ENCODE results near the gene COX4I1. TPM values are rescaled to one million over a fixed set of nuclear protein-coding genes. Genes with fewer than 3 reads are reported as not detected.

The COX4I1 gene
- total RNA-seq, 2 donors from 2014 or later = 220 to 234 TPM

- H3K4me3 ChIP-seq = no peak overlapping the region
- no peaks in the 10 kb centered on the region for H3K9me3 ChIP-seq
- H3K27ac ChIP-seq = no peak overlapping the region
- no peak for TF ChIP-seq CTCF (IDR thresholded peaks at IDR 0.05)
- no peaks in the 10 kb centered on the region for H3K36me3 ChIP-seq
- no peaks in the 10 kb centered on the region for H3K27me3 ChIP-seq (replicated peaks; ENCODE audit: insufficient read depth)
- no peaks in the 10 kb centered on the region for H3K4me1 ChIP-seq (ENCODE audit: control insufficient read depth in 1 of 2, low read depth in 2 of 2)
- ATAC-seq (ENCODE audit: insufficient number of reproducible peaks, low FRiP score, low read depth) (no peak), DNase-seq (ENCODE audit: low spot score) (no peak)
Observed at GRCh38 chr16:85845266-85845665, 45.8 kb downstream of the COX4I1 start.

GRCh38 chr16:85846461-85846860 lies 47.0 kb downstream of the COX4I1 start:
- Histone ChIP-seq H3K36me3 (no peaks in the 10 kb centered on the region), H3K9me3 (no peaks in the 10 kb centered on the region), H3K27ac (no peak overlapping the region), H3K4me1 (ENCODE audit: control insufficient read depth in 1 of 2, low read depth in 2 of 2) (no peaks in the 10 kb centered on the region), H3K27me3 (replicated peaks; ENCODE audit: insufficient read depth) (no peaks in the 10 kb centered on the region), H3K4me3 (no peak overlapping the region)
- DNase-seq (ENCODE audit: low spot score) (no peak), ATAC-seq (ENCODE audit: insufficient number of reproducible peaks, low FRiP score, low read depth) (no peak)
- TF ChIP-seq CTCF (IDR thresholded peaks at IDR 0.05) = no peak

- ATAC-seq (ENCODE audit: insufficient number of reproducible peaks, low FRiP score, low read depth) = no peak
- TF ChIP-seq CTCF (IDR thresholded peaks at IDR 0.05) = no peak
- no peak overlapping the region for H3K27ac ChIP-seq
Observed at GRCh38 chr16:85847036-85847435, 47.5 kb downstream of the COX4I1 start.

GRCh38 chr16:85847681-85848601 lies 48.4 kb downstream of the COX4I1 start:
- DNase-seq (ENCODE audit: low spot score) = no peak
- Histone ChIP-seq H3K4me1 (ENCODE audit: control insufficient read depth in 1 of 2, low read depth in 2 of 2) (no peaks in the 10 kb centered on the region), H3K27me3 (replicated peaks; ENCODE audit: insufficient read depth) (no peaks in the 10 kb centered on the region), H3K4me3 (no peak overlapping the region), H3K9me3 (no peaks in the 10 kb centered on the region), H3K27ac (no peak overlapping the region), H3K36me3 (no peaks in the 10 kb centered on the region)
- ATAC-seq (ENCODE audit: insufficient number of reproducible peaks, low FRiP score, low read depth) = no peak
- TF ChIP-seq CTCF (IDR thresholded peaks at IDR 0.05) = no peak

More at GRCh38 chr16:85847036-85847435, 47.5 kb downstream of the COX4I1 start:
- no peaks in the 10 kb centered on the region for H3K9me3 ChIP-seq
- no peaks in the 10 kb centered on the region for H3K36me3 ChIP-seq
- no peak overlapping the region for H3K4me3 ChIP-seq
- DNase-seq (ENCODE audit: low spot score) = no peak
- no peaks in the 10 kb centered on the region for H3K27me3 ChIP-seq (replicated peaks; ENCODE audit: insufficient read depth)
- H3K4me1 ChIP-seq (ENCODE audit: control insufficient read depth in 1 of 2, low read depth in 2 of 2) = no peaks in the 10 kb centered on the region

GRCh38 chr16:85848986-85849385 lies 49.5 kb downstream of the COX4I1 start:
- DNase-seq (ENCODE audit: low spot score) (no peak), ATAC-seq (ENCODE audit: insufficient number of reproducible peaks, low FRiP score, low read depth) (no peak)
- Histone ChIP-seq H3K27me3 (replicated peaks; ENCODE audit: insufficient read depth) (no peaks in the 10 kb centered on the region), H3K4me1 (ENCODE audit: control insufficient read depth in 1 of 2, low read depth in 2 of 2) (no peaks in the 10 kb centered on the region), H3K27ac (no peak overlapping the region), H3K9me3 (no peaks in the 10 kb centered on the region), H3K36me3 (no peaks in the 10 kb centered on the region), H3K4me3 (no peak overlapping the region)
- no peak for TF ChIP-seq CTCF (IDR thresholded peaks at IDR 0.05)
